HG03108 (cell line): ENCODE data around the gene KCNN3.

ENCODE experiments used
- ATAC-seq: cut with Tn5 transposase; IDR thresholded peaks from one replicate; pipeline ENCODE4 v1.9.1; 2021; ENCODE audit warnings: moderate library complexity; ENCODE audit not compliant: unreplicated experiment

KCNN3 gene

DNA sequence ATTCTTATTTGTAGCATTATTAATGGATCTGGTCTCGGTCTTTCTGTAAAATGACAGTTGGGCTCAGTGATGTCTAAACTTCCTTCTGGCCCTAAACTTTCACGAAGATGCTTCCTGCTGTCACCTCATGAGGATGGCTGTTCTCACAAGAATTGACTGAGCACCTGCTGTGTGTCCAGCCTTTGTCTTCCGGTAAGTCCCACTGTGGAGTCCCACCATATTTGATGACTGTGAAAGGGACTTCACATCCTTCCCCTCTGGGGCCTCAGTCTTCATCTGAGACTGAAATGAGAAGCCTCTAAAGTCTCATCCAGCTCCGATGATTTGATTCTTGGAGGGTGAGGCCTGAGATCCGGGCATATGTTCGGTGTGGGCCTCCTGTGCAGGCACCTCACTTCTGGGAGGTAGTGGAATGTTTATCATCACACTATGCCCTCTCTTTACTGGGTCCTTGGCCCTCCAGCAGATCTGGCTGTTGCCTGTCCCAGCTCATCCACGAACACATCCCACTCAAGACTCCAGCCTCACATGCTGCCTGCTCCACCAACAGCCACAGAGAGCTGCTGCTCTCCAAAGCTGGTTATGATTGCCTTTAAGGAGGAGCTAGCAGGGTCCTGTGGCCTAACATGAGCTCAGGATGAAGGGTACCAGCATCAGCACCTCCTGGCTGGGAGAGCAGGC lies 95.8 kb downstream of the KCNN3 start:
- no peak for ATAC-seq

GRCh38 chr1:154773551-154773950 lies 96.5 kb downstream of the KCNN3 start:
- no peak for ATAC-seq

- no peak for ATAC-seq
Measured at GRCh38 chr1:154772606-154773506, 97.2 kb downstream of the KCNN3 start.

- no peak for ATAC-seq
Measured at GRCh38 chr1:154772056-154772455, 98.0 kb downstream of the KCNN3 start.

DNA sequence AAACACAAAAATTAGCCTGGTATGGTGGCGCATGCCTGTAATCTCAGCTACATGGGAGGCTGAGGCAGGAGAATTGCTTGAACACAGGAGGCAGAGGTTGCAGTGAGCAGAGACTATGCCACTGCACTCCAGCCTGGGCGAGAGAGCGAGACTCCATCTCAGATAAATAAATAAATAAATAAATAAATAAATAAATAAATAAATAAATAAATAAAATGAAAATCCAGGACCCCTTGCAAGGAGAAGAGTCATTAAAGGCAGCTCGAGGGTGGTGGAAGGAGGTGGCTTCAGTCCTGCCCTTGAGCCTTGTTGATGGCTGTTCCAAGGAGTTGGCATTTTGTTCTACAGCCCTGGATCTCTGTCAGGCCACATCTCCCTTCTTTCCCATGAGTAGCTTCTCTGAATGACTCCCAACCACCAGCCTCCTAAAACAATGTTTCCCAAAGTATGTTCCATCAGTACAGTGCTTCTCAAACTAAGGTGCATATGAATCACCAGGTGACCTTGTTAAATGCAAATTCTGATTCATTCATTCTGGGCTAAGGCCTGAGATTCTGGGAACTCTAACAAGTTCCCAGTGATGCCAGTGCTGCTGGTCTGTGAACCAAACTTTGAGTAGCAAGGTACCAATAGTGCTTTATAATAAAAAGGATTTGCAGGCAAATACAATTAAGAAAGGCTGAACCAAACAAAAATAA lies 99.0 kb downstream of the KCNN3 start:
- no peak for ATAC-seq

DNA sequence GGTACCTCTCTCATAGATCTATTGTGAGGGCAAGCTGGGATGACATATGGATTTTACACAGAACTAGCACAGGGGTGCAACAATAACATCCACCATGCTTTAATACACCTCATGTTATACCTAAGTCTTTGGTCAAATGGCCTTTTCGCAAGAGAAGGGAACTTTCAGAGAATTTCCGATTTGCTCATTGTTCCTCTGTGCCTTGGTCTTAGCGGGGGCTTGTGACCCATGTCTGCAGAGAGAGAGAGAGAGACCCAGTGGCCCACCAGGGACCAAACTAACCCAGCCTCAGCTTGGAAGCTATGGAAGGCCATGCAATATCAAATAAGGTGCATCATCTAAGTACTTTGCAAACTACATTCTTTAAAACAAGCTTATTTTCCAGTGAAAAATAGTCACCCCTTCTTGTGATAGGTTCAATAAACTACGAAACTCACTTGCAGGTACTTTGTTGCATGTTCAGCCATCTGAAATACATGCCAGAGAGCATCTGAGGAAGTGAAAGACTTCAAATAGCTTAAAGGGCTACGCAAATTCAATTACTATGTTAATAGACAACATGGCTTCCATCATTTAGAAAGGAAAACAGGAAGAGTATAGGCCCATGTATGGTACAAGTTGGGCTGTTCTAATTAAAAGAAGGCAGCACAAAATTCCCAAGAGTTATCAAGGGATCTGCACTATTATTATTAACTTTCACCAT lies 100.7 kb downstream of the KCNN3 start:
- no peak for ATAC-seq

DNA sequence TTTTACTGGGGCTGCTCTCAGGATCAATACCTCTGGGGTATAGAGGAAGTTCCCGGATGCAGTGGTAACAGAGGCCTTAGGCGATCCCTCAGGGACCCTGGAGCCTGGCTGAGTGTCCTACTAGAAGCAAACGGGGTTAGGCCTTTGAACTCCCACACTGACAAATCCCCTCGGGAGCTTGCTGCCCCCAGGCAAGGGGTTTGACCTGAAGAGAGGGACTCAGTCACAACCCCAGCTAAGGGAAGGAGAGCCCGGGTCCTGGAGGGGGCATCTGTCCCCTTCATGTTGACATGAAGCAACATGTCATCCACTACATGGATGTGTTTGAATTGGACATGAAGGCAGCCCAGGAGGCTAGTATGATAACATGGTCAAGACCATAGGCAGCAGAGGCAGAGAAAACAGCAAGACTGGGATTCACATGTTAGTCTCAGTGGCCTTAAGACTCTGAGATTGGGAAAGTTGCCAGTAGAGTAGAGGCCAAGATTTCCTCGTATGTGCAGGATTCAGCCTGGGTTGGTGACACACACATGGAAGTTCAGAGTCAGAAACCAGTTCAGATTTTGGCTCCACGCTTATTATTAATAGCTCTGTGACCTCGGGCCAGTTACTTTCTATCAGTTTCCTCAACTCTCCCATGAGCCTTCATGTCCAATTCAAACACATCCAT lies 101.5 kb downstream of the KCNN3 start:
- ATAC-seq = no peak

DNA sequence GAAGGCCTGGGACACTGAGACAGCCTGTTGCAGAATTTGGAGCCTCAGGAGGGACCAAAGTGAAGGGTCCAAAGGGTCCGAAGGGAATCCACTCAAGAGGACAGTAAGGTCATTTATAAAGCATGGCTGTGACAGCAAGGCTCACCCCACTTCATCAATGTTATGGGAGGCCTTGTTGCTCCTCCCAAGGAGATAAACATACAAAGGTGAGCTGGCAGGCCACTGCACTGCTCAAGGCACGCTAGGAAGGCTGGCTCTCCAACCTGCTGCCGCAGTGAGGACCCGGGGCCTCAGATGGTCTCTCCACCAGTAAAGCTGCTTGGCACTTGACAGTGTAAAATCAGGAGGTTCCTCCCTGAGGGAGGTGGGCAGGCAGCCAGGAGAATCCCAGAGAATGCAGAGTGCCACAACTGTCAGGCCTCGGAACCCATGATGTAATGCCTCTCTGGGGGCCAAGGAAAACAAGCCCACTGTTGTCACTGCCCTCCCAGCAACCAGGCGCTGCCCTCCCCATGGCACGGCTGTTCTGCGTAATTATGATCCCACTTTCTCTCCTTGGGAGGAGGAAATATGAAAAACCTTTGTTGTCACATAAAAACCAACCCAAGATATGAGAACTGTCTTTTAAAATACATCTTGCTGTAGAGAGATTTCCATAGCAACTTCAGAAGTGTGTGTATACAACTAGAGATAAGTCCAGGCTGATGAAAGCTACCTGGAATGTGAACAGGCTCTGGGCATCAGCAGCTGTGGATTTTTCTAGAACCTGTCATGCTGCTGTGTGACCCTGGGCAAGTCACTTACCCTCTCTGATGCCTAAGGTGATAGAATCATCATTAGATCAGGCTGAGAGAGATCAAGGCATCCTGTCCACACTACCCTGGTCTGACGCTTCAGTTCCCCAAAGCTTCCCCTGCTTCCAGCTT lies 102.5 kb downstream of the KCNN3 start:
- no peak for ATAC-seq

DNA sequence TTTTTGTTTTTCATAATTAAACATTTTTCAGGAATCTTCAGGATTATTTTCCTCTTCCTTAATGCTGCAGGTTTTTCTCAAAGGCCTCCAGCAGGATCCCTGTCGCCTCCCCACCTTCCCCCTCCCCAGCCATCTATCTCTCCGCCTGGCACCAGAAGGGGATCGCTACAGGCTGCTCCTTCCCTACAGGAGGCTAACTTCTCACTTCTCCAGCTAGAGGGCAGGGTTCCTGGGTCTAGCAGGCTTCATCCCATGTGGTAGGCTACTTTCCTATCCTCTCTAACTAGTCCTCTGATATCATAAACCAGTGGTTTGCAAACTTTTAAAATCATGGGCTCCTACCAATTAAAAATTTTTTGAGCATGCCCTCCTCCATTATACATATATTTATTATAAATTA lies 104.1 kb downstream of the KCNN3 start:
- no peak for ATAC-seq

- ATAC-seq = no peak
Measured at GRCh38 chr1:154764773-154765172, 105.3 kb downstream of the KCNN3 start.

- ATAC-seq = no peak
Measured at GRCh38 chr1:154764181-154764580, 105.9 kb downstream of the KCNN3 start.

DNA sequence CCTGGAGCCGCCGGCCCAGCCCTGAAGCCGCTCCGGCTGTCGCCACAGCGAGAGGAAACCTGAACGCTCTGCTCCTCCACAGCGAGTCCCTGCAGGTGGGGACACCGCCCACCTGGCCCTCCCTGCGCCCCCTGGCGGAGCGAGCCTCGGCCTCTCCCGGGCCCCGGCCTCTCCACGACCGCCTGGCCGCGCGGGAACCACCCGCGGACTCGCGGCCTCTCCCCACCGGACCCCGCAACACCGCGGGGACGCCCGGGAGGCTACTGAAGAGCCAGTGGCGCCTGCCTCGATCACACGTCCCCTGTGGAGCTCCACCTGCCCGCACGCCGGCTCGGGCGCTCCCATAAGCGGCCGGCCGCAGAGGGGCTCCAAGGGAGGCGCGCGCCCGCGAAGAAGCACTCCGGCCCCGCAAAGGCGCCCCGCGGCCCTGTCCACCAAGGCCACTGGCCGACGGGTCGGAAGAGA lies 109.6 kb downstream of the KCNN3 start:
- ATAC-seq = no peak

DNA sequence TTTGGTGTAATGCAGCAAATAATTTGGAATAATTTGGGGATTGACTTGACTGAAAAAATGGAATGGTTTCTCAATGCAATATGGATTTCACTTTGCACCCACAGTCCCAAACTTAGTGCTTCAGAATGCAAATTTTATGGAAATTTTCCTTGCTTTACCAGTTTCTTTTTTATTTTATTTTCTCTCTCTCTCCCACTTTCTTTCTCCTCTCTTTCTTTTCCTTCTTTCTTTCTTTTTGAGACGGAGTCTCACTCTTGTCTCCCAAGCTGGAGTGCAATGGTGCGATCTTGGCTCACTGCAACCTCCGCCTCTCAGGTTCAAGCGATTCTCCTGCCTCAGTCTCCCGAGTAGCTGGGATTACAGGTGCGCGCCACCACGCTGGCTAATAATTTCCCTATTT lies 110.3 kb downstream of the KCNN3 start:
- ATAC-seq = no peak

DNA sequence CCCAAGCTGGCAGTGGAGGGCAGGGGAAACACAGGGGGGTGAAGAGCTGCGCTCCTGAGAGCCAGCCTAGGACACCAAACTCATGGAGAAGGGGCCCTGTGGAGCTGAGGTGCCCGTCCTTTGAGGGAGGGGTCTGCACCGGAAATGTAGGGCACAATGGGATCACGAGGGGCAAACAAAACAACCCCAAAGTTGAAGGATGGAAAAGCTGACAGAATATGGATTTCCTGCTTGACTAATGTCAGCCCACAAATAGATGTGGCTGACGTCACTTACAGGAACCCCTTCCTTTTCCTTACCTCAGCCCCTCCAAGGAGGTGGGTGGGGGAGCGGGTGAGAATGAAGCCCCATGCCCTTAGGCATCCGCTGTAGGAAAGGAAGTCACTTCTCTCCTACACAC lies 110.9 kb downstream of the KCNN3 start:
- no peak for ATAC-seq

- no peak for ATAC-seq
Measured at GRCh38 chr1:154758346-154758745, 111.7 kb downstream of the KCNN3 start.

DNA sequence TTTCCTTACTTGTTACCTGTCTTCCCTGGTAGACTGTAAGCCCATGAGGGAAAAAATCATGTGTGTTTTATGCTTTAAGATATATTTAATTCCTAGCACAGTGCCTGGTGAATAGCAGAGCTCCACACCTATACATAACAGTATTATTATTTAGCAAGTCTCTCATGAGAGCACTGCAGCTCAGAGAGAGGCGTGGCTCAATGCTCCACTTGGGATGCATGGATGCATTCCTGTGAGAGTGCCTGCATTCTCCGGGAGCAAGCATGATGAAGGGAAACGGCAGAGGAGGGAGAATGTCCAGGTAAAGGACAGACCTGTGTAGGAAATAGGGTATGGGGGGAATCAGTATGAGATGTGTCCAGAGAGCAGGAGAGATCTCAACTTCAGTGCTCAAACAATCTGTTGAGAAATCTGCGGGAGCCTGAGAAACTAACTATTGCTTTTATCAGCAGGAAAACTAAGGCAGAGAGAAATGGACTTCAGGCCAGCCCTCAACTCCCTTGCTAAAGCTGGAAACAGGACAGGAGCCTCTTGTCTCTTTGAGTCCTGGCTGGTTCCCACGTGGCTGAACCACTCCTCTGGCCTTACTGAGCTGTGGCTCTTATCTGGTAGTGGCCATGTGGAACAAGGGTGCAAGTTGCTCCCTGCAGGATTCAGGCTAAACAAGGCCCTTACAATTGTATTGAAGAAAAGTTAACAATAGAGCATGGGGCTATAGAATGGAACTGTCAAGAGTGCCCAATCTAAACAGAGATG lies 113.1 kb downstream of the KCNN3 start:
- no peak for ATAC-seq

GRCh38 chr1:154755858-154756730 lies 114.0 kb downstream of the KCNN3 start:
- no peak for ATAC-seq

DNA sequence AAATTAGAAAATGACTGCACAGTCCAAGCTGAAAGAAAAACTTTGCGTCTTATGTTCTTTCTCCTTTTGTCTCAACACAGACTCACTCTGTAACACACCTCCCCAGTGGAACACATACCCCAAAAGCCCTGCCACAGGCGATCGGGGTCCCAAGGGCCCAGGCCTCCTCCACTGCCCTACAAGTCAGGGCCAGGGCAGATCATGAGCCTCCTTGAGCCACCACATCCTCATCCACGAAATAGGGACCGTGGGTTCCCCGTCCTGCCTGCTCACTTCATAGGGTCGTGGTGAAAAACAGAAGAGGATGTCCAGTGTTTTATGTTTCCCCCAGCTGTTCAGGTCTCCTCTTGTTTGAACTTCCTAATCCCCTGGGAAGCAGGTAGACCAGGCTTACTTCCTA lies 116.7 kb downstream of the KCNN3 start:
- no peak for ATAC-seq
